SJSA1 (cell line): ENCODE measurements around the gene CFAP107. TPM values are rescaled to one million over a fixed set of nuclear protein-coding genes. Genes with fewer than 3 reads are reported as not detected.
"Not testable (repeated sequence)": the region's sequence is repeated elsewhere in the genome, so short reads cannot be mapped to it uniquely, and the experiment has no call there.

Source experiments
- DNase-seq, 2 experiments: peaks; one replicate each; pipeline ENCODE4 v3.0.0-alpha.2; 2015 to 2020; ENCODE audit warnings: low spot score in 2 of 2, low read depth in 1 of 2
- H3K27ac ChIP-seq: fragments of 250-450 bp; sonication (Bioruptor Pico); 2 replicates; pipeline ENCODE4 v1.5.1; 2020; ENCODE audit warnings: mild to moderate bottlenecking, moderate library complexity
- H3K27me3 ChIP-seq: fragments of 250-450 bp; sonication (Bioruptor Pico); replicated peaks from 2 replicates; pipeline ENCODE4 v1.5.1; 2020; ENCODE audit warnings: mild to moderate bottlenecking, moderate library complexity
- H3K36me3 ChIP-seq: fragments of 250-450 bp; sonication (Bioruptor Pico); 2 replicates; pipeline ENCODE4 v1.5.1; 2020; ENCODE audit warnings: mild to moderate bottlenecking
- H3K4me1 ChIP-seq: fragments of 250-450 bp; sonication (Bioruptor Pico); replicated peaks from 2 replicates; pipeline ENCODE4 v1.6.1; 2021; ENCODE audit warnings: mild to moderate bottlenecking
- H3K4me3 ChIP-seq: fragments of 250-450 bp; sonication (Bioruptor Pico); 2 replicates; pipeline ENCODE4 v1.5.1; 2020; ENCODE audit warnings: mild to moderate bottlenecking
- H3K9me3 ChIP-seq: fragments of 250-450 bp; sonication (Bioruptor Pico); replicated peaks from 2 replicates; pipeline ENCODE4 v1.5.1; 2020; ENCODE audit warnings: mild to moderate bottlenecking
- total RNA-seq: library from RNA; depleted of rRNA; stranded (reverse); fragments of >200 nt; shearing (Covaris generic); gene quantifications from 2 replicates; pipeline ENCODE4 v1.2.3, GENCODE V29; 2014

CFAP107 gene
- total RNA-seq, 1 experiment from 2014 or later = not detected

DNA sequence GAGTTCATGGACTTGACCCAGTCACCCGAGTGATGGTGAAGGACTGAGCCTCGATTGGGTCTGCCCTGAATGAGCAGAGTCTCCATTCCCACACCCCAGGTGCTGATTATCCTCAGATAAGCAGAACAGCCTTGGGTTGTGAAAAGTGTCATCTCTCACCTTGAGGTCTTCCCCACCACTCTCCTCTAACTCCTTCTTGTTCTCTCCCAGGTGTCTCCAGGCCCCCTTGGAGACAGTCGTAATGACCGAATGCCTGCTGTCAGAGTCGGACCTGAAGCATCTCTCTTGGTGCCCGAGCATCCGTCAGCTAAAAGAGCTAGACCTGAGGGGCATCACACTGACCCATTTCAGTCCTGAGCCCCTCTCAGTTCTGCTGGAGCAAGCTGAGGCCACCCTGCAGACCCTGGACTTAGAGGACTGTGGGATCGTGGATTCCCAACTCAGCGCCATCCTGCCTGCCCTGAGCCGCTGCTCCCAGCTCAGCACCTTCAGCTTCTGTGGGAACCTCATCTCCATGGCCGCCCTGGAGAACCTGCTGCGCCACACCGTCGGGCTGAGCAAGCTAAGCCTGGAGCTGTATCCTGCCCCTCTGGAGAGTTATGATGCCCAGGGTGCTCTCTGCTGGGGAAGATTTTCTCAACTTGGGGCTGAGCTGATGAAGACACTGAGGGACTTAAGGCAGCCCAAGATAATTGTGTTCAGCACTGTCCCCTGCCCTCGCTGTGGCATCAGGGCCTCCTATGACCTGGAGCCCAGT lies 31.0 kb downstream of the CFAP107 start:
- H3K9me3 ChIP-seq = no peaks in the 10 kb centered on the region
- no peak overlapping the region for H3K27ac ChIP-seq
- no peaks in the 10 kb centered on the region for H3K36me3 ChIP-seq
- no peaks in the 10 kb centered on the region for H3K4me1 ChIP-seq
- H3K4me3 ChIP-seq = no peak overlapping the region
- no peaks in the 10 kb centered on the region for H3K27me3 ChIP-seq
- no peak for DNase-seq

DNA sequence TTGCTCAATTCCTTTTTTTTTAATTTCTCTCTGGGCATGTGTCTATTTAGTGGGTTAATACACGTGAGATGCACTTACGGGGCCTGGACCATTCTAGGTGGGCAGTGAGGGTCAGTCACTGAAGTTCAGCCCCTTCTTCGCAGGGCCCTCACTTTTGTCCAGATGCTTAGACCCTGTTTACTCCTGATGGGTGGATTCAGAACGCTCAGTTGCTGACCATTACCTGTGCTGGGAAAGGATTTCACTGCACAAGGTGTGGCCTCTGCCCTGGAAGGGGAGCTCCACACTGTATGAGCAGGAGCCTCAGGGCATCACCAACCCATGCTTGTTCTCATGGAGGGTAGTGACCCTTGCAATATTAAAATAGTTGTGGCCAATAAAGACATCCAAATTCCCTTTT lies 32.1 kb downstream of the CFAP107 start:
- no peaks in the 10 kb centered on the region for H3K36me3 ChIP-seq
- no peak overlapping the region for H3K27ac ChIP-seq
- DNase-seq = no peak
- H3K27me3 ChIP-seq = no peaks in the 10 kb centered on the region
- H3K9me3 ChIP-seq = no peaks in the 10 kb centered on the region
- H3K4me3 ChIP-seq = no peak overlapping the region
- no peaks in the 10 kb centered on the region for H3K4me1 ChIP-seq

DNA sequence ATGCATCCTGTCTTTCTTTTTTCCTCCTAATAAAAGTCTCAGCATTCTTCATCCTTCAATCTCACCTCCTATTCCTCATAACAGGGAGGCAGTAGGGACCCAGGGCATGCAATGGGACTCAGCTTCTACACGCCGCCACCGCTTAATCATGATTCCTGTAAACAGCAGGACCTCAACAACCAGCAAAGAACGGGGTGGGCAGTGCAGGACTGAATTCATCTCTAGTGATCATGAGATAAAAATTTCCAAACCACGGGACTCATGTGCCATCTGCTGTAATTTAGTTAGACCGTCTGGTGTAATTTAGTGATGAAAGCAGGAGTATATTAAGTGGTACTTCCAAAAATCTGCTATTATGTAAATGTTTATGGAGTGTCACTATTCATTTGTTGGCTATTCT lies 32.9 kb downstream of the CFAP107 start:
- DNase-seq = no peak

DNA sequence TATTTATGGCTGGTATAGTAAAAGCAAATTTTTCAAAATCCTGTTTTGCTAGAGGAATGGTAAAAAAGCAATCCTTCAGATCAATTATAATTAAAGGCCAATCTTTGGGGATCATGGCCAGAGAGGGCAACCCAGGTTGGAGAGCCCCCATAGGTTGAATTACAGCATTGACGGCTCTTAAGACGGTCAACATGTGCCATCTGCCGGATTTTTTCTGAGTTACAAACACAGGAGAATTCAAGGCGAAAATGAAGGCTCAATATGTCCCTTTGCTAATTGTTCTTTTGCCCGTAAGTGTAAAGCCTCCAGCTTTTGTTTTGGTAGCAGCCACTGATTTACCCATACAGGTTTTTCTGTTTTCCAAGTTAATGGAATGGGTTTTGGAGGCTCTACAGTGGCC lies 35.5 kb downstream of the CFAP107 start:
- DNase-seq, H3K4me3 ChIP-seq, H3K27ac ChIP-seq, H3K27me3 ChIP-seq, H3K9me3 ChIP-seq, H3K4me1 ChIP-seq, H3K36me3 ChIP-seq: not testable (repeated sequence)

More for the DNA sequence above, 32.9 kb downstream of the CFAP107 start:
- Histone ChIP-seq H3K36me3 (no peaks in the 10 kb centered on the region), H3K27me3 (no peaks in the 10 kb centered on the region), H3K9me3 (no peaks in the 10 kb centered on the region), H3K4me3 (no peak overlapping the region), H3K27ac (no peak overlapping the region), H3K4me1 (no peaks in the 10 kb centered on the region)

DNA sequence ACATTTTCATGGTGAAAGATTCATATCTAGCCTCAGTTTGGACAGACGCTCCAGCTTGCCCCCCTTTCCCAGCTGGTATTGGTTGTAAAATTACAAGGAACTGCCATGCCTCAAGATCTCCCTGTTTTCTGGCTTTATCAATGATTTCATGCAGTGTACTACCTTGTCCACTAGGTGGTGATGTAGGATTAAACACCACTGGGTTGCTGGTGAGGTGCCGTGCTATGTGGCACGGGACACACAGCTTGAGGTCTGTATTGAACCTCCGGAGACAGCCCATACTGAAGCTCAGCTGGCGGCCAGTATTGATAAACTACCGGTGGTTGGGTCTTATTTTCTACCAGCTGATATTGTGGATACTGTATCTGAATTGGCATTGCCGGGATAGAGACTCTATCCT lies 37.8 kb downstream of the CFAP107 start:
- not testable (repeated sequence) for DNase-seq, H3K9me3 ChIP-seq, H3K27me3 ChIP-seq, H3K4me3 ChIP-seq, H3K27ac ChIP-seq, H3K36me3 ChIP-seq, H3K4me1 ChIP-seq

DNA sequence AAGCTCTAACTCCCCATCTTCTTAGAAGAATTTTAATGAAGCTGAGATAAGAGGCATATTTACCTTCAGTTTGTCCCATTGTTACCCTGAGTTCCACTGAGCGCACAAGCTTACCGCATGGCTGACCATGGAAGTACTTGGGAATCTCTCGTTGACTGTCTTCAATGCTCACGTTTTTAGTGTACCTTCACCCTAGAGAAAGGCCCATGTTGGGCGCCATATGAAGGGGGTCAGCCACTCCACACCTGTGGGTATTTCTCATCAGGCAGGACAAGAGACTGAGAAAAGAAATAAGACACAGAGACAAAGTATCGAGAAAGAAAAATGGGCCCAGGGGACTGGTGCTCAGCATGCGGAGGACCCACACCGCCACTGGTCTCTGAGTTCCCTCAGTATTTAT lies 38.7 kb downstream of the CFAP107 start:
- not testable (repeated sequence) for DNase-seq, H3K36me3 ChIP-seq, H3K4me3 ChIP-seq, H3K9me3 ChIP-seq, H3K27ac ChIP-seq, H3K27me3 ChIP-seq, H3K4me1 ChIP-seq

DNA sequence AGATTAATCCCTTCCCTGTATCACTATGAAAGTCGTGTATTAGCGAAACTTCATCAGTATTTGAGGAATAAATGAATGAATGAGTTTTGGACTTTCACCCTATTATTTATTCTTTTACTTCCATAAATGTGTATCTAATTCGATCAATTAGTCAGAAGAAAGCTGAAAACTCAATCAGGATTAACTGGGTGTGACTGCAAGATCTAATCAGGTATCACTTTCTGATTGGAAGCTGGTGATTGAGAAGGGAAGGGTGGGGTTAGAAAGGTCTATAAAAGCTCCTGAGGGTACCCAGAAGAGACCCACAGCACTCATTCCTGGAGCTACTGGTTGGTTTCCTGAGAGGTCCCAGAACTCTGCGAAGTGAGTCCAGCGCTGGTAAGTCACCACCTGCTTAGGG lies 45.1 kb downstream of the CFAP107 start, which contains the start of gene PRAMEF1:
PRAMEF1 (plus strand) TSS at position 301 of the 400 bp plus-strand sequence. CDS start 1,831 bp downstream, outside the sequence.
- H3K36me3 ChIP-seq, H3K4me1 ChIP-seq, H3K4me3 ChIP-seq, H3K27me3 ChIP-seq, DNase-seq, H3K27ac ChIP-seq, H3K9me3 ChIP-seq: not testable (repeated sequence)

DNA sequence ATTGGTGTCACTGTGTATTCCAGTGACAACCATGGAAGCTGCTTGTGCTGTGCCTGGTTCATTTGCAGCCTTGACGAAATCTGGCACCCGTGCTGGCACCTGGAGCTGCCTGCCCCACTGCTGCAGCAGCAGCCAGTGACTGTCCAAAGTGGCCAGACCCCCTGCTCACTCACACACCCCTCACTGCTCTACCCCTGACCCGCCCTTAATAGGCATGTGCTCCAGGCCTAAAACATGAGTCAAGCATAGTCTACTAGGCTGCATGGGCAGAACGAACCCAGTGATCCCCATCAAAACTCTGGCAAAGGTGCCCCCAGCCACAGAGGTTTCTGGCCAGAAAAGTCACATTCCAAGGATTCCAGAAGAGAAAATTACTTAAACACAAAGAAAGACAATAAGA lies 52.9 kb downstream of the CFAP107 start:
- H3K9me3 ChIP-seq = no peaks in the 10 kb centered on the region
- no peaks in the 10 kb centered on the region for H3K4me1 ChIP-seq
- no peaks in the 10 kb centered on the region for H3K36me3 ChIP-seq
- no peak overlapping the region for H3K4me3 ChIP-seq
- no peak overlapping the region for H3K27ac ChIP-seq
- no peaks in the 10 kb centered on the region for H3K27me3 ChIP-seq
- DNase-seq = no peak

DNA sequence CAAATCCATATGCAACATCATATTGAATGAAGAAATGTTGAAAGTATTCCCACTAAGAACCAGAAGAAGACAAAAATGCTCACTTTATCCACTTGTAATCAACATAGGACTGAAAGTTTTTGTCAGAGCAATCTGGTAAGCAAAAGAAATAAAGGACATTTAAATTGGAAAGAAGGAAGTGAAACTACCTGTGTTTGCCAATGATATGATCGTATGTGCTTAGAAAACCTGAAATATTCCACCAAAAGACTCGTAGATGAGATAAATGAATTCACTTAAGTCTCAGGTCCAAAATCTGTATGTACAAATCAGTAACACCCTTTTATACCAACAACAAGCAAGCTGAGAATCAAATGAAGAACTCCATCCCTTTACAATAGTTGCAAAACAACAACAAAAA lies 53.7 kb downstream of the CFAP107 start:
- Histone ChIP-seq H3K27ac (no peak overlapping the region), H3K9me3 (no peaks in the 10 kb centered on the region), H3K4me1 (no peaks in the 10 kb centered on the region), H3K27me3 (no peaks in the 10 kb centered on the region), H3K4me3 (no peak overlapping the region), H3K36me3 (no peaks in the 10 kb centered on the region)
- DNase-seq = no peak

DNA sequence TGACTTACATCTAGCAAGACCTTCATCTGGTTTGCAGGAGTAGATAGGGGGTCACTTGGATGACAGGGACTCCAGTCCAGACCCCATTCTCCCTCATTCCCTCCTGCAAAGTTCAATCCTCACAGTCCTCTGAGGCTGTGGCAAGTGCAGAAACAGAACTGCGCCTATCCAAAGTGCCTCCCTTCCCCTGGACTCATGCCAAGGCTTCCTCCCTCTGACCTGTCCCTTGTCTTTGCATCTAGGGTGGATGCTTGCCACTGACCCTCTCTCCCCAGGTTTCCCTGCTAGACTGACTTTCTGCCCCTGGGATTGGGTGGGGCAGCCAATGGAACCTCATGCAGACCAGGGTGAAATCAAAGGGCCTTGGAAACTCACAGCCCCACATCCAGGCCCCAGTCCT lies 63.9 kb downstream of the CFAP107 start:
- H3K9me3 ChIP-seq = no peaks in the 10 kb centered on the region
- no peak for DNase-seq
- H3K4me1 ChIP-seq = no peaks in the 10 kb centered on the region
- no peak overlapping the region for H3K27ac ChIP-seq
- no peaks in the 10 kb centered on the region for H3K36me3 ChIP-seq
- no peaks in the 10 kb centered on the region for H3K27me3 ChIP-seq
- H3K4me3 ChIP-seq = no peak overlapping the region

DNA sequence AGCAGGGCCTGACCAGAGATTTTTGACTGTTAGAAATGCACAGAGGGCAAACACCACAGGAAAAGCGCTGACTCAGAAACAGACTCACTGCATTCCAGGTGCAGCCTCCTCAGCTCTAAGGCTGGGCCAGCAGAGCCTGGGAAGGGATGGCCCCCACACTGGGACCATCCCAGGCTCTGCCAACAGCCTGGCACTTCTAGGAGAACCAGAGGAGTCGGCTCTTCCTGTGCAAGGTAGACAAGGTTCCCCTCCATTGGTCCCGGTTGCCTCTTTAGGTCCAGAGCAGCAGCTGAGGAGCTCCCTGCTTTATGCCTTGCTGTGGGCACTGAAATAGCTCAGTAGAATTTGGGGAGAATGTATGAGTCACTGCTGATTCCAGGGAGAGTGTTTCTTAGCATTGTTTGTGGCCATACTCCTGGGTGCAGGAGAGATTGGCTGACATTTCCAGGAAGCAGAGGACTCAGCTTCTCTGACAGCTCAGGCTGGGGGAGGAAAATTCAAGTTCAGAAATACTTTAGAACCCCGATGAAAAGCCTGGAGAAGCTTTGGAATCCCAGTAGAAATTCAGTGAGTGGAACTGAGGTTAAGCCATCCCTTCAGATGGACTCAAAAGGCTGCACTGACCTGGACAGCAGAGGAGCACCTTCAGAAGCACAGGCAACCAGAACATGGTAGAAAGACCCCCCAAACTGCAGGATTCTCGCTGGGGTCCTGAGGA lies 64.8 kb downstream of the CFAP107 start:
- Histone ChIP-seq H3K4me3 (no peak overlapping the region), H3K36me3 (no peaks in the 10 kb centered on the region), H3K4me1 (no peaks in the 10 kb centered on the region), H3K9me3 (no peaks in the 10 kb centered on the region), H3K27me3 (no peaks in the 10 kb centered on the region), H3K27ac (no peak overlapping the region)
- DNase-seq = no peak

DNA sequence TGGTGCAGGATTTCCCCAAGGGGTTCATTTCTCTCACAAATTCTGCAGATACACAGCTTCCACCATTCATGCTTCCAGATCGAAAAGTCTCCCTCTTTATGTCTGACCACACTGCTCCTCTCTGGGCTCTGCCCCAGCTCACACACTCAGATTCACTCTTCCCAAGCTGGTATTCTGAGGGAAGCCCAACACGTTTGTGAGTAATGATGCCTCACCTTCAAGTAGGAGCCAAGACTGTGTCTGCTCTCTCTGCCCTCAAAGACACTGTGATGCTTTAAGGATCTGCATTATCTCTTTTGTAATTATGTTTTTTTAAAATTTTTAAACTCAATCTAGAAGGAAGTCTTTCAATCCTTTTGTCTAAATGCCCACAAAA lies 65.4 kb downstream of the CFAP107 start:
- Histone ChIP-seq H3K4me1 (no peaks in the 10 kb centered on the region), H3K9me3 (no peaks in the 10 kb centered on the region), H3K4me3 (no peak overlapping the region), H3K36me3 (no peaks in the 10 kb centered on the region), H3K27ac (no peak overlapping the region), H3K27me3 (no peaks in the 10 kb centered on the region)
- no peak for DNase-seq
